Measurements from ENCODE around the gene WDFY2. TPM values are rescaled to one million over a fixed set of nuclear protein-coding genes. Genes with fewer than 3 reads are reported as not detected.

Gene WDFY2
- total RNA-seq, 1 donor from 2014 or later: 9.0 TPM

- Mint-ChIP-seq H3K4me3 (ENCODE audit: low read depth) (no peak overlapping the region), H3K9me3 (no peaks in the 10 kb centered on the region), H3K36me3 (ENCODE audit: low read depth) (peaks cover 14% of the 10 kb centered on the region), H3K4me1 (ENCODE audit: low read depth) (peaks cover 30% of the 10 kb centered on the region), H3K27me3 (ENCODE audit: low read depth) (no peaks in the 10 kb centered on the region), H3K27ac (peak overlapping the region; percentile 20)
- intact Hi-C loops (cut with micrococcal nuclease): no loop called here
- DNase-seq (ENCODE audit: low spot score): no peak
Observed at GRCh38 chr13:51763486-51763885, 179.2 kb downstream of the WDFY2 start.

- intact Hi-C loops (cut with micrococcal nuclease): loop anchor here (1.0 to 2.0 kb wide), 6 partner anchors 24 to 311 kb away; partner anchors contain the start of gene INTS6
Observed at GRCh38 chr13:51764184-51765141, 180.2 kb downstream of the WDFY2 start.

DNA sequence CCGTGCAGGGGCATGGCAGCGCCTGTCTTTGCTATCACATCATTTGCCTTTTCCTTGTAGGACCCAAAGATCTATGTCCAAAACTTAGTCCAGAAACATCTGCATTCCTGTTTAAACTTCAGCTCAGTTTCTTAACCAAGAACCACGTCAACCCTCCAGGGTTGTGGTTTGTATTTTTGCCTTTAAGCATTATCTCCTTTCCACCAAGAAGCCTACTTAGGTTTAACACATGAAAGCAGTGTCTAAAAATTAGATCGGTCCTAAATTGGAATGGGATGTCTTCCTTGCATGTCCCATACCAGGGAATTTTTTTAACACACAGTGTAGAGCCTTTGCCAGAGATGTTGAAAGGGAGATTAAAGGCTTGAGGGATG, 180.9 kb downstream of the WDFY2 start:
- no peaks in the 10 kb centered on the region for H3K27me3 Mint-ChIP-seq (ENCODE audit: low read depth)
- peaks cover 12% of the 10 kb centered on the region for H3K36me3 Mint-ChIP-seq (ENCODE audit: low read depth)
- no peak for DNase-seq (ENCODE audit: low spot score)
- H3K4me1 Mint-ChIP-seq (ENCODE audit: low read depth): peaks cover 30% of the 10 kb centered on the region
- H3K9me3 Mint-ChIP-seq: no peaks in the 10 kb centered on the region
- H3K27ac Mint-ChIP-seq: peak overlapping the region; percentile 95
- intact Hi-C loops (cut with micrococcal nuclease): loop anchor here (2.0 kb wide), 2 partner anchors 24 to 146 kb away; no protein-coding TSS in a partner anchor
- H3K4me3 Mint-ChIP-seq (ENCODE audit: low read depth): peak overlapping the region; percentile 75

More at GRCh38 chr13:51764184-51765141, 180.2 kb downstream of the WDFY2 start:
- H3K27me3 Mint-ChIP-seq (ENCODE audit: low read depth): no peaks in the 10 kb centered on the region
- no peaks in the 10 kb centered on the region for H3K9me3 Mint-ChIP-seq
- peak; percentile 47 for DNase-seq (ENCODE audit: low spot score)
- peak overlapping the region; percentile 75 for H3K4me3 Mint-ChIP-seq (ENCODE audit: low read depth)
- H3K27ac Mint-ChIP-seq: peak overlapping the region; percentile 95
- H3K36me3 Mint-ChIP-seq (ENCODE audit: low read depth): peaks cover 14% of the 10 kb centered on the region
- H3K4me1 Mint-ChIP-seq (ENCODE audit: low read depth): peaks cover 30% of the 10 kb centered on the region

DNA sequence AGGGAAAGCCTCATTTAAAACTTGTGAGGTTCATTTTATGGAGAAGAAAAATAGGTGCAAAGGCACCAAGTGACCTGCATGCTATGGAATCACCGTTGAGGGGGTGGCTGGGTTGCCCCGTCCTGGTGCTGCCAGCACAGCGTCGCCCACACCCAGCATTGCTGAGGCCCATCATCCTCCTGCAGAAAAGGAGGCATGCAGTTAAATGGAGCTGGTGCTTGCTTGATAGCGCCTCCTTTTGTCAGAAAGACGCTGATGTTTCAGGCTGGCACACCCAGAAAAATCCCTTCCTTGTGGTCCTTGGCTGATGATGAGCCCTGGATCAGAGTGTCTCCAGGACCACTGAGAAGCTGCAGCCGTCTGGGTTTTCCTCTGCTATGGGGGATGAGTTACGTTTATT, 182.8 kb downstream of the WDFY2 start:
- Mint-ChIP-seq H3K27ac (no peak overlapping the region), H3K9me3 (no peaks in the 10 kb centered on the region), H3K27me3 (ENCODE audit: low read depth) (no peaks in the 10 kb centered on the region), H3K4me3 (ENCODE audit: low read depth) (no peak overlapping the region), H3K4me1 (ENCODE audit: low read depth) (peaks cover 30% of the 10 kb centered on the region), H3K36me3 (ENCODE audit: low read depth) (peaks cover 3% of the 10 kb centered on the region)
- intact Hi-C loops (cut with micrococcal nuclease): no loop called here
- no peak for DNase-seq (ENCODE audit: low spot score)

GRCh38 chr13:51768378-51768921, 184.2 kb downstream of the WDFY2 start:
- H3K27me3 Mint-ChIP-seq (ENCODE audit: low read depth): no peaks in the 10 kb centered on the region
- no peak for DNase-seq (ENCODE audit: low spot score)
- H3K36me3 Mint-ChIP-seq (ENCODE audit: low read depth): peaks cover 3% of the 10 kb centered on the region
- H3K4me3 Mint-ChIP-seq (ENCODE audit: low read depth): no peak overlapping the region
- H3K9me3 Mint-ChIP-seq: no peaks in the 10 kb centered on the region
- intact Hi-C loops (cut with micrococcal nuclease): no loop called here
- H3K4me1 Mint-ChIP-seq (ENCODE audit: low read depth): peaks cover 17% of the 10 kb centered on the region
- H3K27ac Mint-ChIP-seq: no peak overlapping the region

DNA sequence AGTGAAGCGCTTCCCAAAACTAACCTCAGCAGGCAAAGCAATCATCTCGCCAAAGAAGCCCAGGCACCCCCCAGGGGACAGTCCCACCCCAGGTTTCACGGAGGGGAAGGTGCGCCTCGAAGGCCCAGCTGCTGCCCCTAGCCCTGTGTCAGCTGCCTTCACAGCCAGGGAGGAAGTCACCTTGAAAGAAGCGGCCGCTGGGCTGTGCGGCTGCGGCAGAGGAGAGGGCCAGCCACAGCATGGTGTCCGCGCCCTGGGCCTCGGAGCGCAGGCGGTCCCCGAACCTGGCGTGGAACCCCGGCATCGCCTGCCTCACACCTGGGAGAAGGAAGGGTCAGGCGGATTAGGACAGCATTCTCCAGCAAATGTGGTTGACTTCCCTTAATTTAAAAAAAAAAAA, 184.7 kb downstream of the WDFY2 start:
- no peak for DNase-seq (ENCODE audit: low spot score)
- intact Hi-C loops (cut with micrococcal nuclease): no loop called here
- Mint-ChIP-seq H3K9me3 (no peaks in the 10 kb centered on the region), H3K27ac (no peak overlapping the region), H3K27me3 (ENCODE audit: low read depth) (no peaks in the 10 kb centered on the region), H3K36me3 (ENCODE audit: low read depth) (peaks cover 3% of the 10 kb centered on the region), H3K4me3 (ENCODE audit: low read depth) (no peak overlapping the region), H3K4me1 (ENCODE audit: low read depth) (peaks cover 16% of the 10 kb centered on the region)

- peaks cover 11% of the 10 kb centered on the region for H3K4me1 Mint-ChIP-seq (ENCODE audit: low read depth)
- intact Hi-C loops (cut with micrococcal nuclease): no loop called here
- H3K4me3 Mint-ChIP-seq (ENCODE audit: low read depth): no peak overlapping the region
- no peak for DNase-seq (ENCODE audit: low spot score)
- H3K27ac Mint-ChIP-seq: no peak overlapping the region
- no peaks in the 10 kb centered on the region for H3K27me3 Mint-ChIP-seq (ENCODE audit: low read depth)
- no peaks in the 10 kb centered on the region for H3K9me3 Mint-ChIP-seq
- H3K36me3 Mint-ChIP-seq (ENCODE audit: low read depth): peaks cover 3% of the 10 kb centered on the region
Observed at GRCh38 chr13:51769455-51770127, 185.3 kb downstream of the WDFY2 start.

GRCh38 chr13:51770160-51770559, 185.9 kb downstream of the WDFY2 start:
- Mint-ChIP-seq H3K9me3 (no peaks in the 10 kb centered on the region), H3K36me3 (ENCODE audit: low read depth) (peaks cover 3% of the 10 kb centered on the region), H3K4me3 (ENCODE audit: low read depth) (no peak overlapping the region), H3K27me3 (ENCODE audit: low read depth) (no peaks in the 10 kb centered on the region), H3K27ac (no peak overlapping the region), H3K4me1 (ENCODE audit: low read depth) (peaks cover 5% of the 10 kb centered on the region)
- DNase-seq (ENCODE audit: low spot score): no peak
- intact Hi-C loops (cut with micrococcal nuclease): no loop called here

DNA sequence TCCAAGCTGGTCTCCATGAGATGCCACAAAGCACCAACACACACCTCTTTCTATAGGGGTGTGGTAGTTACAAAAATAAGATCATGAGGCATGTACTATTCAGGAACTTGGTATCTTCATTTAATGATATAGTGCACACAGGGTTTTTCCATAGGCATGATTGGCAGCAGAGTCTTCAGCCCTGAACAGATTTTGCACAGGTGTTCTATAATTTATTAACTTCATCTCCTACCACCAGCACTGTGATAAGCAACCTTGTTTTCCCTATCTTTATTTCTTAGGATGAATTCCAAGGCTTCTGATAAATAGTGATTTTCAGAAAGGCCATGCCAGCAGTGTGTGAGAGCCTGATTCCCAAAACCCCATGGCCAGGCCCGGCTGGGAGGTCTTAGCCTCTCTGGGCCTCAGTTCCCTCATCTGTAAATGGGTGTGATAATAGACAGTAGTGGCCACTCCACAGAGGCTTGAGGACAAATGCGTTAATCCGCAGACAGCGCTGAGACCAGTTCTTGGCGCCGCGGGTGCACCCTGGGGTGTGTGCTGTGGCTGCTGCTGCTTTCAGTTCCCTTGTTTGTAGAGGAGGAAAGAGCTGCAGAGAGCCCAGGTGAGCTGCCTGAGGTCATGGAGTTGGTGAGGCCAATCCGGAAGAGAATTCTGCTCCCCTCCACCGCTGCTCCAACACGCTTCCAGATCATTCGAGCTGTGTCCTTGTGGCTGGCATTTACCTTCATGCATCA, 186.6 kb downstream of the WDFY2 start:
- Mint-ChIP-seq H3K4me1 (ENCODE audit: low read depth) (no peaks in the 10 kb centered on the region), H3K36me3 (ENCODE audit: low read depth) (peaks cover 3% of the 10 kb centered on the region), H3K4me3 (ENCODE audit: low read depth) (no peak overlapping the region), H3K27ac (no peak overlapping the region), H3K9me3 (no peaks in the 10 kb centered on the region), H3K27me3 (ENCODE audit: low read depth) (no peaks in the 10 kb centered on the region)
- intact Hi-C loops (cut with micrococcal nuclease): no loop called here
- DNase-seq (ENCODE audit: low spot score): no peak

DNA sequence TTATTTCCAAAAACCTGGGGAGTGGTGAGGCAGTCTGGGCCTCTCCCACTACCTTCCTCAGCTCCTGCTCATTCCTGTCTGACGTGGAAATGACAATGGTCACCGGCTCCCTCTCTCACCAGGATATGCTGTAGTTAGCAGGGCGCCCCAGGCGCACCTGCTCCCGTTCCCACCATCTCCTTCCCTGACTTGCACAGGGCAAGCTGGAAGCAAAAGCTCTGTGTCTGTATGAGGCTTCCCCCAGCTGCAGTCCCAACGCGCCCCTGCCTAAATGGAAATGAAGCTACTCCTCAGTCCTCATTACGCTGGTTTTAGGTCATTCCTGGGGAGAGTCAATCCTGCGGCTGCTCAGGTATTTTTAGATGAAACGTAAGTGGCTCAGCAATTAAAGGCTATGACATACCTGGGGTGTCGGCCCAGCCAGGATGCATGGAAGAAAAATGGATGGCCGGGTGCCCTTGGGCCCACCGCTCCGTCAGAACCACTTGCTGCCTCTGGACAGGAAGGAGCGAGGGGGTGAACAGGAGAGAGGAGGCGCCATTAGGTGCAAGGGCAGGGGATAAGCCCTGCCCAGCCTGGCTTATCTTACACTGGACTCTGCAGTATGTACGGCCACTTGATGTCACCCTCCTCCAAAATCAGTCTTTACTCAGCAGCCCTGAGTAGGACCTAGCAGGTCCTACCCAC, 187.3 kb downstream of the WDFY2 start:
- no peak for DNase-seq (ENCODE audit: low spot score)
- intact Hi-C loops (cut with micrococcal nuclease): no loop called here

GRCh38 chr13:51772105-51772455, 187.8 kb downstream of the WDFY2 start:
- no peak for DNase-seq (ENCODE audit: low spot score)
- intact Hi-C loops (cut with micrococcal nuclease): no loop called here
- H3K4me3 Mint-ChIP-seq (ENCODE audit: low read depth): no peak overlapping the region
- H3K9me3 Mint-ChIP-seq: no peaks in the 10 kb centered on the region
- H3K4me1 Mint-ChIP-seq (ENCODE audit: low read depth): no peaks in the 10 kb centered on the region
- no peak overlapping the region for H3K27ac Mint-ChIP-seq
- no peaks in the 10 kb centered on the region for H3K27me3 Mint-ChIP-seq (ENCODE audit: low read depth)
- no peaks in the 10 kb centered on the region for H3K36me3 Mint-ChIP-seq (ENCODE audit: low read depth)

More for the DNA sequence above, 187.3 kb downstream of the WDFY2 start:
- H3K4me1 Mint-ChIP-seq (ENCODE audit: low read depth): no peaks in the 10 kb centered on the region
- no peaks in the 10 kb centered on the region for H3K27me3 Mint-ChIP-seq (ENCODE audit: low read depth)
- H3K27ac Mint-ChIP-seq: no peak overlapping the region
- no peak overlapping the region for H3K4me3 Mint-ChIP-seq (ENCODE audit: low read depth)
- peaks cover 3% of the 10 kb centered on the region for H3K36me3 Mint-ChIP-seq (ENCODE audit: low read depth)
- H3K9me3 Mint-ChIP-seq: no peaks in the 10 kb centered on the region

DNA sequence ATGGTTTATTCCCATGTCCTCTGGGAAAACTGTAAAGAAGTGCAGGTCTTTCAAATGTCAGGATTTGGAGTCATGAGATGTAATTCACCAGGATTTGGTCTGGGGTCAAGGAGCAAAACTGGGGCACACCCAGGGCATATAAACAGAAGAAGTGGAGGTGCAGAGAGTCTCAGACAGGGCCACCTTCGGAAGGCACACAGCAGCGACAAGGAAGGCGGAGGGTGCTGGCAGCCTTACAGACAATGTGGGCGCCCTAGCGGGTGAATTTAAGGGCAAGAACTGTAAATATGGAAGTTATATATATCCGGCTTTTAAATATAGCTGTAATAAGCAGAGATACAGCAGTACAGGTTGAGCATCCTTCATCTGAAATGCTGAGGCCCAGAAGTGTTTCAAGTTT, 188.5 kb downstream of the WDFY2 start:
- Mint-ChIP-seq H3K27me3 (ENCODE audit: low read depth) (no peaks in the 10 kb centered on the region), H3K36me3 (ENCODE audit: low read depth) (no peaks in the 10 kb centered on the region), H3K4me3 (ENCODE audit: low read depth) (no peak overlapping the region), H3K27ac (no peak overlapping the region), H3K9me3 (no peaks in the 10 kb centered on the region), H3K4me1 (ENCODE audit: low read depth) (no peaks in the 10 kb centered on the region)
- intact Hi-C loops (cut with micrococcal nuclease): no loop called here
- no peak for DNase-seq (ENCODE audit: low spot score)
